ENCODE measurements around the gene BCHE. TPM values are rescaled to one million over a fixed set of nuclear protein-coding genes. Genes with fewer than 3 reads are reported as not detected.

Gene BCHE
- total RNA-seq, 4 donors from 2014 or later, result 0.44 to 3.1 (median 1.1) TPM

DNA sequence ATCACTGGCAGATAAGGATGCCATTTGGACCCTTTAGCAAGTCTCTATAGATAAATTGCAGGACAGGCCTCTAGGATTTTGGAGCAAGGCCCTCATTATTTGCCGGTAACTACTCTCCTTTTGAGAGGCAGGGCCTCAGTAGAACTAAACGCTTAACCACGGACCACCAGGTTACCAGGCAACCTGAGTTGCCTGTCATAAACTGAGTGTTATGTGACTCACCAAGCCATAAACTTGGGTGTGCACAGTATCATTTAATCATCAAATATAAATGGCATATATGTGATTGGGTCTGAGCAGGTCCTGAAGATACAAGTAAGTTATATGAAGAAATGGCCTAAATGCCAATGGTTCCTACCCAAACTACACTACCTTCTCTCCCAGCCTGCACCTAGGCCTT is 93.2 kb downstream of the BCHE start:
- TF ChIP-seq, protein P1, sequence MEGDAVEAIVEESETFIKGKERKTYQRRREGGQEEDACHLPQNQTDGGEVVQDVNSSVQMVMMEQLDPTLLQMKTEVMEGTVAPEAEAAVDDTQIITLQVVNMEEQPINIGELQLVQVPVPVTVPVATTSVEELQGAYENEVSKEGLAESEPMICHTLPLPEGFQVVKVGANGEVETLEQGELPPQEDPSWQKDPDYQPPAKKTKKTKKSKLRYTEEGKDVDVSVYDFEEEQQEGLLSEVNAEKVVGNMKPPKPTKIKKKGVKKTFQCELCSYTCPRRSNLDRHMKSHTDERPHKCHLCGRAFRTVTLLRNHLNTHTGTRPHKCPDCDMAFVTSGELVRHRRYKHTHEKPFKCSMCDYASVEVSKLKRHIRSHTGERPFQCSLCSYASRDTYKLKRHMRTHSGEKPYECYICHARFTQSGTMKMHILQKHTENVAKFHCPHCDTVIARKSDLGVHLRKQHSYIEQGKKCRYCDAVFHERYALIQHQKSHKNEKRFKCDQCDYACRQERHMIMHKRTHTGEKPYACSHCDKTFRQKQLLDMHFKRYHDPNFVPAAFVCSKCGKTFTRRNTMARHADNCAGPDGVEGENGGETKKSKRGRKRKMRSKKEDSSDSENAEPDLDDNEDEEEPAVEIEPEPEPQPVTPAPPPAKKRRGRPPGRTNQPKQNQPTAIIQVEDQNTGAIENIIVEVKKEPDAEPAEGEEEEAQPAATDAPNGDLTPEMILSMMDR (IDR thresholded peaks at IDR 0.05; ENCODE audit: low read depth), result no peak

DNA sequence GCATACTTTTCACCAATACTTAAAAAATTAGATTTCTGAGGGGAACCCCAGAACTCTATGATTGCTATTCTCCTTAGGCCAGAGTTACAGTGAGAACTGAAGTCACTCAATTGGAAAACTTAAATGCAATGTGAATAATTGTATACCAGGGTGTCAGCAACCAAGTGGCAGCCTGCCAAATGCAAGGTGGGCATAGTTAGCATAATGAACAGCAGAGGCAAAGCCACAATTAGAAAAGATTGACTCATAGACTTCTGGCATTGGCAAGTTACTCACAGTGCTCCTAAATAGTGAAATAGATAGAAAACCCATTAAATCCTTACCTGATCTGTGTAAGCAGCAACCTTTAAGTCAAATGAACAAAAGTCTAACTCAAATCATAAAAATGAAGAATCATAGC is 94.9 kb downstream of the BCHE start:
- TF ChIP-seq, protein P1 (IDR thresholded peaks at IDR 0.05; ENCODE audit: low read depth), result no peak

DNA sequence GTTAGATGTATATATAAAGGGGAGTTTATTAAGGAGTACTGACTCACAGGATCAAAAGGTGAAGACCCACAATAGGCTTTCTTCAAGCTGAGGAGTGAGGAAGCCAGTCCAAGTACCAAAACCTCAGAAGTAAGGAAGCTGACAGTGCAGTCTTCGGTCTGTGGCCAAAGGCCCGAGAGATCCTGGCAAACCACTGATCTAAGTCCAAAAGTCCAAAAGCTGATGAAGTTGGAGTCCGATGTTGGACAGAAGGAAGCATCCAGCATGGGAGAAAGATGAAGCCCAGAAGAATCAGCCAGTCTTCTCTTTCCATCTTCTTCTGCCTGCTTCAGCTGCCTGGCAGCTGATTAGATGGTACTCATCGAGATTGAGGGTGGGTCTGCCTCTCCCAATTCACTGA is 107.5 kb downstream of the BCHE start:
- TF ChIP-seq, protein P1 (IDR thresholded peaks at IDR 0.05; ENCODE audit: low read depth), result no peak

GRCh38 chr3:165728924-165729323 is 108.3 kb downstream of the BCHE start:
- TF ChIP-seq, protein P1 (IDR thresholded peaks at IDR 0.05; ENCODE audit: low read depth), result no peak

DNA sequence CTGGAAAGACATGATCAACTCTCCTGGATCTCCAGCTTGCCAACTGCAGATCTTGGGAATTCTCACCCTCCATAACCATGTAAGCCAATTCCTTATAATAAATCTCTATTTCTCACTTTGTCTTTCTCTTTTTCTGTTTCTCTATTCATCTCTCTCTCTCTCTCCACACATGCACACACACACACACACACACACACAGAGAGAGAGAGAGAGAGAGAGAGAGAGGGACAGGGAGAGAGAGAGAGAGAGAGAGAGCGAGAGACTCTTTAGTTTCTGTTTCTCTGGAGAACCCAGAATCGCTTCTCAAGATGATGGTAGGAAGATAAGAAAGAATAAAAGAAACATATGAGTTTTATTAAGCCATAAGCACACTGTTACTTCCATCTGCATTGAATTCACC is 111.9 kb downstream of the BCHE start:
- TF ChIP-seq, protein P1 (IDR thresholded peaks at IDR 0.05; ENCODE audit: low read depth), result no peak
